GM19324 (cell line): ENCODE data around the gene NHLRC1.

Experiments
- ATAC-seq: cut with Tn5 transposase; IDR thresholded peaks from one replicate; pipeline ENCODE4 v1.9.1; 2021; ENCODE audit warnings: mild to moderate bottlenecking, moderate library complexity; ENCODE audit not compliant: unreplicated experiment, low FRiP score

Gene NHLRC1

GRCh38 chr6:18088419-18089296 is 33.8 kb downstream of the NHLRC1 start:
- ATAC-seq, result no peak

- no peak for ATAC-seq
These were observed 34.9 kb downstream of the NHLRC1 start for GRCh38 chr6:18087396-18088165.

- no peak for ATAC-seq
These were observed 41.3 kb downstream of the NHLRC1 start for GRCh38 chr6:18081025-18081668.

GRCh38 chr6:18080544-18080943 is 41.9 kb downstream of the NHLRC1 start:
- no peak for ATAC-seq

GRCh38 chr6:18078866-18079265 is 43.6 kb downstream of the NHLRC1 start:
- no peak for ATAC-seq

GRCh38 chr6:18076231-18076630 is 46.2 kb downstream of the NHLRC1 start:
- no peak for ATAC-seq

GRCh38 chr6:18072841-18073240 is 49.6 kb downstream of the NHLRC1 start:
- ATAC-seq, result no peak

- ATAC-seq, result no peak
These were observed 52.0 kb downstream of the NHLRC1 start for GRCh38 chr6:18070486-18070885.
